GM18505 (cell line): Measurements from ENCODE around the gene CCT2.

Experiments used
- ATAC-seq: cut with Tn5 transposase; IDR thresholded peaks from one replicate; pipeline ENCODE4 v1.9.1; 2021; ENCODE audit not compliant: unreplicated experiment
- POLR2A ChIP-seq: IDR thresholded peaks from 4 replicates; pipeline ENCODE4 v1.6.1; 2011; ENCODE audit warnings: borderline replicate concordance; ENCODE audit not compliant: insufficient read depth, insufficient read length; ENCODE audit errors: extremely low read depth

The CCT2 gene

GRCh38 chr12:69608114-69608513 lies 22.9 kb downstream of the CCT2 start:
- TF ChIP-seq POLR2A = no peak
- ATAC-seq = no peak

- no peak for TF ChIP-seq POLR2A
- no peak for ATAC-seq
Observed at GRCh38 chr12:69610126-69610525, 24.9 kb downstream of the CCT2 start.

- TF ChIP-seq POLR2A = no peak
Observed at GRCh38 chr12:69610729-69611128, 25.5 kb downstream of the CCT2 start, which contains the start of gene LRRC10. LRRC10 (minus strand) TSS chr12:69610907; CDS start chr12:69610838, 69 bp downstream.

GRCh38 chr12:69613351-69613750 lies 28.1 kb downstream of the CCT2 start:
- TF ChIP-seq POLR2A = no peak
- no peak for ATAC-seq

More at GRCh38 chr12:69610729-69611128, 25.5 kb downstream of the CCT2 start, which contains the start of gene LRRC10:
- ATAC-seq = no peak

GRCh38 chr12:69616025-69616424 lies 30.8 kb downstream of the CCT2 start:
- TF ChIP-seq POLR2A = no peak
- ATAC-seq = no peak

- ATAC-seq = no peak
- TF ChIP-seq POLR2A = no peak
Observed at GRCh38 chr12:69619050-69619449, 33.8 kb downstream of the CCT2 start.

GRCh38 chr12:69620077-69620476 lies 34.8 kb downstream of the CCT2 start:
- ATAC-seq = no peak

GRCh38 chr12:69620921-69621320 lies 35.7 kb downstream of the CCT2 start:
- no peak for TF ChIP-seq POLR2A
- no peak for ATAC-seq

More at GRCh38 chr12:69620077-69620476, 34.8 kb downstream of the CCT2 start:
- no peak for TF ChIP-seq POLR2A

- TF ChIP-seq POLR2A = no peak
- no peak for ATAC-seq
Observed at GRCh38 chr12:69621551-69621950, 36.3 kb downstream of the CCT2 start.

GRCh38 chr12:69623970-69624369 lies 38.7 kb downstream of the CCT2 start:
- no peak for ATAC-seq
- TF ChIP-seq POLR2A = no peak

GRCh38 chr12:69627501-69627900 lies 42.2 kb downstream of the CCT2 start:
- TF ChIP-seq POLR2A = no peak
- ATAC-seq = no peak

GRCh38 chr12:69630191-69630590 lies 44.9 kb downstream of the CCT2 start:
- ATAC-seq = no peak
- TF ChIP-seq POLR2A = no peak

GRCh38 chr12:69633061-69633460 lies 47.8 kb downstream of the CCT2 start:
- no peak for ATAC-seq
- no peak for TF ChIP-seq POLR2A

GRCh38 chr12:69639400-69640016 lies 54.2 kb downstream of the CCT2 start:
- no peak for TF ChIP-seq POLR2A
- peak; percentile 89 for ATAC-seq
